ENCODE measurements around the gene NTHL1.

Gene NTHL1

GRCh38 chr16:2087748-2088631 lies 40.4 kb upstream of the NTHL1 start:
- CTCF ChIA-PET: no interaction called here
- no peaks in the 10 kb centered on the region for H3K27me3 Mint-ChIP-seq
- no peak overlapping the region for H3K4me3 Mint-ChIP-seq
- H3K4me1 Mint-ChIP-seq: no peaks in the 10 kb centered on the region
- no peak overlapping the region for H3K27ac Mint-ChIP-seq
- H3K9me3 Mint-ChIP-seq: no peaks in the 10 kb centered on the region
- DNase-seq: no peak
- peaks cover 5% of the 10 kb centered on the region for H3K36me3 Mint-ChIP-seq

GRCh38 chr16:2086812-2087747 lies 39.4 kb upstream of the NTHL1 start:
- Mint-ChIP-seq H3K27ac (no peak overlapping the region), H3K4me1 (no peaks in the 10 kb centered on the region), H3K9me3 (no peaks in the 10 kb centered on the region), H3K36me3 (peaks cover 9% of the 10 kb centered on the region), H3K27me3 (no peaks in the 10 kb centered on the region), H3K4me3 (no peak overlapping the region)
- CTCF ChIA-PET: no interaction called here
- DNase-seq: no peak

- Mint-ChIP-seq H3K4me1 (no peaks in the 10 kb centered on the region), H3K27ac (no peak overlapping the region), H3K36me3 (peaks cover 9% of the 10 kb centered on the region), H3K27me3 (no peaks in the 10 kb centered on the region), H3K9me3 (no peaks in the 10 kb centered on the region), H3K4me3 (no peak overlapping the region)
- CTCF ChIA-PET: interaction anchor here (0.8 kb wide), 1 partner anchor 70 kb away, joined by 3 read pairs; no protein-coding TSS in a partner anchor
- DNase-seq: no peak
Observed at GRCh38 chr16:2086106-2086742, 38.6 kb upstream of the NTHL1 start.

GRCh38 chr16:2085669-2086068 lies 38.0 kb upstream of the NTHL1 start:
- H3K27ac Mint-ChIP-seq: no peak overlapping the region
- H3K4me1 Mint-ChIP-seq: no peaks in the 10 kb centered on the region
- H3K4me3 Mint-ChIP-seq: no peak overlapping the region
- DNase-seq: no peak
- CTCF ChIA-PET: interaction anchor here (0.8 kb wide), 1 partner anchor 69 kb away, joined by 3 read pairs; no protein-coding TSS in a partner anchor
- H3K36me3 Mint-ChIP-seq: peaks cover 9% of the 10 kb centered on the region
- no peaks in the 10 kb centered on the region for H3K27me3 Mint-ChIP-seq
- H3K9me3 Mint-ChIP-seq: no peaks in the 10 kb centered on the region

GRCh38 chr16:2084895-2085625 lies 37.4 kb upstream of the NTHL1 start:
- no peak for DNase-seq
- Mint-ChIP-seq H3K27ac (no peak overlapping the region), H3K9me3 (no peaks in the 10 kb centered on the region), H3K4me3 (no peak overlapping the region), H3K36me3 (peaks cover 7% of the 10 kb centered on the region), H3K27me3 (no peaks in the 10 kb centered on the region), H3K4me1 (no peaks in the 10 kb centered on the region)
- CTCF ChIA-PET: no interaction called here

GRCh38 chr16:2083876-2084780 lies 36.5 kb upstream of the NTHL1 start:
- H3K27me3 Mint-ChIP-seq: no peaks in the 10 kb centered on the region
- H3K4me1 Mint-ChIP-seq: no peaks in the 10 kb centered on the region
- H3K36me3 Mint-ChIP-seq: peaks cover 7% of the 10 kb centered on the region
- H3K9me3 Mint-ChIP-seq: no peaks in the 10 kb centered on the region
- DNase-seq: no peak
- no peak overlapping the region for H3K27ac Mint-ChIP-seq
- CTCF ChIA-PET: no interaction called here
- no peak overlapping the region for H3K4me3 Mint-ChIP-seq

GRCh38 chr16:2083409-2083808 lies 35.8 kb upstream of the NTHL1 start:
- CTCF ChIA-PET: no interaction called here
- H3K36me3 Mint-ChIP-seq: peaks cover 7% of the 10 kb centered on the region
- H3K4me1 Mint-ChIP-seq: no peaks in the 10 kb centered on the region
- no peak for DNase-seq
- H3K27ac Mint-ChIP-seq: no peak overlapping the region
- no peaks in the 10 kb centered on the region for H3K27me3 Mint-ChIP-seq
- H3K4me3 Mint-ChIP-seq: no peak overlapping the region
- no peaks in the 10 kb centered on the region for H3K9me3 Mint-ChIP-seq

GRCh38 chr16:2082983-2083364 lies 35.3 kb upstream of the NTHL1 start:
- Mint-ChIP-seq H3K4me3 (no peak overlapping the region), H3K9me3 (no peaks in the 10 kb centered on the region), H3K36me3 (peaks cover 7% of the 10 kb centered on the region), H3K4me1 (no peaks in the 10 kb centered on the region), H3K27me3 (no peaks in the 10 kb centered on the region), H3K27ac (no peak overlapping the region)
- CTCF ChIA-PET: no interaction called here
- no peak for DNase-seq

- Mint-ChIP-seq H3K9me3 (no peaks in the 10 kb centered on the region), H3K27me3 (no peaks in the 10 kb centered on the region), H3K4me1 (no peaks in the 10 kb centered on the region), H3K36me3 (peaks cover 4% of the 10 kb centered on the region), H3K27ac (no peak overlapping the region), H3K4me3 (no peak overlapping the region)
- CTCF ChIA-PET: no interaction called here
- no peak for DNase-seq
Observed at GRCh38 chr16:2082171-2082982, 34.7 kb upstream of the NTHL1 start.

GRCh38 chr16:2081201-2082084 lies 33.8 kb upstream of the NTHL1 start:
- Mint-ChIP-seq H3K36me3 (peaks cover 4% of the 10 kb centered on the region), H3K9me3 (no peaks in the 10 kb centered on the region), H3K27me3 (no peaks in the 10 kb centered on the region), H3K4me3 (no peak overlapping the region), H3K27ac (no peak overlapping the region), H3K4me1 (no peaks in the 10 kb centered on the region)
- CTCF ChIA-PET: no interaction called here
- DNase-seq: no peak

- Mint-ChIP-seq H3K4me3 (no peak overlapping the region), H3K27ac (no peak overlapping the region), H3K36me3 (peaks cover 4% of the 10 kb centered on the region), H3K27me3 (no peaks in the 10 kb centered on the region), H3K4me1 (no peaks in the 10 kb centered on the region), H3K9me3 (no peaks in the 10 kb centered on the region)
- CTCF ChIA-PET: interaction anchor here (0.6 kb wide), 1 partner anchor 61 kb away, joined by 3 read pairs; no protein-coding TSS in a partner anchor
- no peak for DNase-seq
Observed at GRCh38 chr16:2079991-2080390, 32.4 kb upstream of the NTHL1 start.

Data from activated naive CD4-positive, alpha-beta T cell treated with anti-CD3 and anti-CD28 coated beads, Interleukin-2, amount 10 ng/mL, durations not matched to agents 7 days and 5 days (primary cell).